Keratinocyte (primary cell): Measurements from ENCODE around the gene HLA-DPA1. TPM values are rescaled to one million over a fixed set of nuclear protein-coding genes. Genes with fewer than 3 reads are reported as not detected.

Experiments used
- DNase-seq: peaks from one replicate; pipeline ENCODE4 v3.0.0-alpha.2; 2011; ENCODE audit warnings: low read depth, missing footprints, low spot score
- FAIRE-seq: peaks from 2 replicates; lab custom pipeline; 2011; peaks lifted over from hg19 to GRCh38; lab: Jason Lieb, UNC
- H2AFZ ChIP-seq: 2 replicates; pipeline ENCODE4 v1.6.0; 2012; ENCODE audit warnings: low read length, control low read depth, inconsistent platforms; ENCODE audit not compliant: control insufficient read depth
- H3K27ac ChIP-seq: 2 replicates; pipeline ENCODE4 v1.5.1; 2011; ENCODE audit warnings: low read length; ENCODE audit not compliant: control insufficient read depth, insufficient read depth
- H3K27me3 ChIP-seq: 3 replicates; pipeline ENCODE4 v1.6.0; 2011; ENCODE audit warnings: low read length; ENCODE audit not compliant: control insufficient read depth, insufficient read depth; ENCODE audit errors: extremely low read depth
- H3K36me3 ChIP-seq, 2 experiments: 2 replicates in 1 of 2; 3 replicates in 1 of 2; pipeline ENCODE4 v1.5.1; 2011; ENCODE audit warnings: low read length in 2 of 2, mild to moderate bottlenecking in 1 of 2; ENCODE audit not compliant: control insufficient read depth in 2 of 2, insufficient read depth in 2 of 2; ENCODE audit errors: extremely low read depth in 1 of 2
- H3K4me1 ChIP-seq: 3 replicates; pipeline ENCODE4 v1.5.1; 2011; ENCODE audit warnings: low read length; ENCODE audit not compliant: control insufficient read depth, insufficient read depth; ENCODE audit errors: extremely low read depth
- H3K4me2 ChIP-seq: 3 replicates; pipeline ENCODE4 v1.6.0; 2011; ENCODE audit warnings: low read depth, low read length; ENCODE audit not compliant: control insufficient read depth, insufficient read depth; ENCODE audit errors: extremely low read depth
- H3K4me3 ChIP-seq, 3 experiments: fragments of 200-600 bp in 1 of 3; sonication (generic) in 1 of 3; 2 replicates in 2 of 3; 3 replicates in 1 of 3; pipeline ENCODE4 v1.5.1; 2011 to 2016; ENCODE audit warnings: low read length in 3 of 3, mild to moderate bottlenecking in 3 of 3, control low read depth in 2 of 3, inconsistent platforms in 1 of 3, low read depth in 1 of 3, mixed read lengths in 1 of 3, mixed run types in 1 of 3, moderate library complexity in 1 of 3; ENCODE audit not compliant: control insufficient read depth in 2 of 3, insufficient read depth in 2 of 3; ENCODE audit errors: extremely low read depth in 1 of 3
- H3K79me2 ChIP-seq: 2 replicates; pipeline ENCODE4 v1.6.0; 2012; ENCODE audit warnings: low read length; ENCODE audit not compliant: control insufficient read depth, insufficient read depth
- H3K9ac ChIP-seq: 3 replicates; pipeline ENCODE4 v1.6.0; 2011; ENCODE audit warnings: low read length; ENCODE audit not compliant: control insufficient read depth, insufficient read depth; ENCODE audit errors: extremely low read depth
- H3K9me1 ChIP-seq: 3 replicates; pipeline ENCODE4 v1.6.0; 2011; ENCODE audit warnings: low read length; ENCODE audit not compliant: control insufficient read depth, insufficient read depth; ENCODE audit errors: extremely low read depth
- H3K9me3 ChIP-seq: 2 replicates; pipeline ENCODE4 v1.5.1; 2012; ENCODE audit warnings: low read depth, low read length; ENCODE audit not compliant: control insufficient read depth
- H4K20me1 ChIP-seq: 3 replicates; pipeline ENCODE4 v1.6.0; 2011; ENCODE audit warnings: low read length; ENCODE audit not compliant: control insufficient read depth, insufficient read depth; ENCODE audit errors: extremely low read depth
- EZH2 ChIP-seq: IDR thresholded peaks from one replicate; pipeline ENCODE4 v1.6.1; 2012; ENCODE audit warnings: inconsistent platforms, mild to moderate bottlenecking, low read length, moderate library complexity
- dilution Hi-C: fragments of 300-500 bp; cut with MboI; formaldehyde crosslinking; loops from one replicate; pipeline ENCODE4 v1.7.0; 2020; ENCODE audit warnings: low sequenced_read_pairs; ENCODE audit not compliant: extremely low pct_ligation_motif_present
- polyA plus RNA-seq, 5 experiments: library from polyadenylated mRNA; depleted of rRNA in 3 of 5; stranded (reverse) in 3 of 5; stranded (forward) in 1 of 5; unstranded in 1 of 5; fragments of >200 nt; gene quantifications; 1 replicate in 1 of 5; 2 replicates in 3 of 5; 3 replicates in 1 of 5; pipeline versions ENCODE4 v1.2.1 to v1.2.3, GENCODE V29; 2011 to 2012; ENCODE audit warnings: missing spikeins in 2 of 5, low read depth in 1 of 5, low replicate concordance in 1 of 5
- TF ChIP-seq, protein P1 (sequence below), 3 experiments: IDR thresholded peaks in 1 of 3; conservative IDR thresholded peaks in 1 of 3; optimal IDR thresholded peaks in 1 of 3; 2 replicates in 2 of 3; 3 replicates in 1 of 3; pipeline versions ENCODE3 to v1.5.1; 2011; ENCODE audit warnings: low read length in 3 of 3, mild to moderate bottlenecking in 3 of 3, moderate library complexity in 2 of 3, control low read depth in 1 of 3, inconsistent platforms in 1 of 3; ENCODE audit not compliant: insufficient read depth in 2 of 3; ENCODE audit errors: extremely low read depth in 1 of 3

Gene HLA-DPA1
- polyA plus RNA-seq, 1 donor (not counting 4 experiments of a cell fraction or from before 2014, with no cell fraction given): 0.09 TPM

DNA sequence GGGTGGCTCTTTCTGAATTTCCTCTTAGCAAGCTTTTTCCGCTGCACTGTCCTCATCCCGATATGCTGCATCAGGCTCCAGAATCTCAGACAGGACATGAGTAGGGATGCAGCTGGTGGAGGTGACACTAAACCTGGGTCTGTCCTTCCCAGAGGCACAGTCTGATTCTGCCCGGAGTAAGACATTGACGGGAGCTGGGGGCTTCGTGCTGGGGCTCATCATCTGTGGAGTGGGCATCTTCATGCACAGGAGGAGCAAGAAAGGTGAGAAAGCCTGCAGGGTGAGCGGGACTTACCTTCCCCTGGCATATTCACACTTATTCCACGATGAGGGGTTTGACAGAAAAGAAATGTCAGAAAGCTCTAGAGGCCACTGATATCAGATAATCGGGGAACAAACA is 12.2 kb upstream of the HLA-DPA1 start:
- no peaks in the 10 kb centered on the region for H3K79me2 ChIP-seq
- dilution Hi-C loops: no loop called here
- H3K36me3 ChIP-seq: no peaks in the 10 kb centered on the region
- H3K4me3 ChIP-seq: no peak overlapping the region
- TF ChIP-seq, protein P1, sequence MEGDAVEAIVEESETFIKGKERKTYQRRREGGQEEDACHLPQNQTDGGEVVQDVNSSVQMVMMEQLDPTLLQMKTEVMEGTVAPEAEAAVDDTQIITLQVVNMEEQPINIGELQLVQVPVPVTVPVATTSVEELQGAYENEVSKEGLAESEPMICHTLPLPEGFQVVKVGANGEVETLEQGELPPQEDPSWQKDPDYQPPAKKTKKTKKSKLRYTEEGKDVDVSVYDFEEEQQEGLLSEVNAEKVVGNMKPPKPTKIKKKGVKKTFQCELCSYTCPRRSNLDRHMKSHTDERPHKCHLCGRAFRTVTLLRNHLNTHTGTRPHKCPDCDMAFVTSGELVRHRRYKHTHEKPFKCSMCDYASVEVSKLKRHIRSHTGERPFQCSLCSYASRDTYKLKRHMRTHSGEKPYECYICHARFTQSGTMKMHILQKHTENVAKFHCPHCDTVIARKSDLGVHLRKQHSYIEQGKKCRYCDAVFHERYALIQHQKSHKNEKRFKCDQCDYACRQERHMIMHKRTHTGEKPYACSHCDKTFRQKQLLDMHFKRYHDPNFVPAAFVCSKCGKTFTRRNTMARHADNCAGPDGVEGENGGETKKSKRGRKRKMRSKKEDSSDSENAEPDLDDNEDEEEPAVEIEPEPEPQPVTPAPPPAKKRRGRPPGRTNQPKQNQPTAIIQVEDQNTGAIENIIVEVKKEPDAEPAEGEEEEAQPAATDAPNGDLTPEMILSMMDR (optimal IDR thresholded peaks at IDR 0.05 in 1 of 3, IDR thresholded peaks at IDR 0.05 in 1 of 3, conservative IDR thresholded peaks at IDR 0.05 in 1 of 3; ENCODE audit: extremely low read depth in 1 of 3, insufficient read depth in 2 of 3, low read length in 3 of 3): no peak
- no peak for TF ChIP-seq EZH2
- peaks cover 37% of the 10 kb centered on the region for H3K27me3 ChIP-seq
- no peaks in the 10 kb centered on the region for H4K20me1 ChIP-seq
- H3K4me2 ChIP-seq: no peak overlapping the region
- no peak overlapping the region for H2AFZ ChIP-seq
- H3K4me1 ChIP-seq: no peaks in the 10 kb centered on the region
- no peak overlapping the region for H3K27ac ChIP-seq
- no peaks in the 10 kb centered on the region for H3K9me1 ChIP-seq
- DNase-seq (no peak), FAIRE-seq (no peak)
- no peaks in the 10 kb centered on the region for H3K9me3 ChIP-seq
- H3K9ac ChIP-seq: no peak overlapping the region

GRCh38 chr6:33082702-33083101 is 9.3 kb upstream of the HLA-DPA1 start:
- Histone ChIP-seq H3K4me2 (no peak overlapping the region), H3K9ac (no peak overlapping the region), H3K27ac (no peak overlapping the region), H3K36me3 (no peaks in the 10 kb centered on the region), H4K20me1 (no peaks in the 10 kb centered on the region), H3K4me3 (no peak overlapping the region), H3K9me3 (no peaks in the 10 kb centered on the region), H3K4me1 (no peaks in the 10 kb centered on the region), H3K9me1 (no peaks in the 10 kb centered on the region), H3K27me3 (peaks cover 62% of the 10 kb centered on the region), H3K79me2 (no peaks in the 10 kb centered on the region), H2AFZ (no peak overlapping the region)
- DNase-seq: no peak
- dilution Hi-C loops: no loop called here
- TF ChIP-seq, protein P1 (optimal IDR thresholded peaks at IDR 0.05 in 1 of 3, IDR thresholded peaks at IDR 0.05 in 1 of 3, conservative IDR thresholded peaks at IDR 0.05 in 1 of 3; ENCODE audit: extremely low read depth in 1 of 3, insufficient read depth in 2 of 3, low read length in 3 of 3): peak; percentile 20 to 49 (median 40)
- no peak for TF ChIP-seq EZH2
- no peak for FAIRE-seq
